Left ventricle myocardium superior (tissue), 1 donor: ENCODE measurements around the gene SHISA4. TPM values are rescaled to one million over a fixed set of nuclear protein-coding genes. Genes with fewer than 3 reads are reported as not detected.
"Not testable (repeated sequence)": the region's sequence is repeated elsewhere in the genome, so short reads cannot be mapped to it uniquely, and the experiment has no call there.

Source experiments
- ATAC-seq: fragments of 200-7000 bp; cut with Tn5 transposase; one replicate; pipeline ENCODE4 v1.9.1; 2020; ENCODE audit warnings: mild to moderate bottlenecking, moderate library complexity
- DNase-seq: peaks from one replicate; pipeline ENCODE4 v3.0.0-alpha.2; 2020
- intact Hi-C: fragments of 100-400 bp; cut with micrococcal nuclease; formaldehyde crosslinking; loops from one replicate; pipeline ENCODE4 v1.11.0; 2022
- long read RNA-seq: library from polyadenylated mRNA; unstranded; transcript quantifications from one replicate; pipeline ENCODE4 v2.0.0, GENCODE V29; 2021
- total RNA-seq: library from RNA; stranded (reverse); fragmentation: NEBNext Ultra II Directional; extraction: Animal tissue kit (Norgen Biotek cat#: 25700); gene quantifications from one replicate; pipeline ENCODE4 v1.2.1, GENCODE V29; 2021
- donor health status: DM: no; HTN: yes; CAD: no; lungs with severe emphysema.

The SHISA4 gene
- total RNA-seq = 129 TPM
- long read RNA-seq, transcript SHISA4-201 (5 exons, 1,341 nt) = major isoform, 47 of 122 reads
- long read RNA-seq, partial matches to known transcripts = 64 of 122 reads
- long read RNA-seq, other reads (novel, unspliced or antisense) = 7 of 122 reads

- DNase-seq = peak; percentile 90
- peak; percentile 80 for ATAC-seq
- intact Hi-C loops = no loop called here
Measured at GRCh38 chr1:201888282-201889089, at the start of gene SHISA4. Gene SHISA4 (plus strand): TSS chr1:201888898. CDS start chr1:201888995, 97 bp downstream.

- ATAC-seq, intact Hi-C loops, DNase-seq: not testable (repeated sequence)
Measured at GRCh38 chr1:201839089-201839488, 49.6 kb upstream of the SHISA4 start.

DNA sequence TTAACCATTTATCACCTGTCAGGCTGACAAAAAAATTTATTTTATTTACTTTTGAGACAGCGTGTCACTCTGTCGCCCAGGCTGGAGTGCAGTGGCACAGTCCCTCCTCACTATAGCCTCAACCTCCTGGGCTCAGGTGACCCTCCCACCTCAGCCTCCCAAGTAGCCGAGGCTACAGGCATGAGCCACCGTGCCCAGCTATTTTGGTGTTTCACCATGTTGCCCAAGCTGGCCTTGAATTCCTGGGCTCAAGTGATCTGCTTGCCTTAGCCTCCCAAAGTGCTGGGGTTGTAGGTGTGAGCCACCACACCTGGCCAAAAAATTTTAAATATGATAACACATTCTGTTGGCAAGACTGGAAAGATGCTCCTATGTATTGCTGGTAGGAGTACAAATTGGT is 48.6 kb upstream of the SHISA4 start:
- DNase-seq (no peak), ATAC-seq (no peak)
- intact Hi-C loops = no loop called here

GRCh38 chr1:201840490-201840889 is 48.2 kb upstream of the SHISA4 start:
- DNase-seq (no peak), ATAC-seq (no peak)
- intact Hi-C loops = no loop called here

DNA sequence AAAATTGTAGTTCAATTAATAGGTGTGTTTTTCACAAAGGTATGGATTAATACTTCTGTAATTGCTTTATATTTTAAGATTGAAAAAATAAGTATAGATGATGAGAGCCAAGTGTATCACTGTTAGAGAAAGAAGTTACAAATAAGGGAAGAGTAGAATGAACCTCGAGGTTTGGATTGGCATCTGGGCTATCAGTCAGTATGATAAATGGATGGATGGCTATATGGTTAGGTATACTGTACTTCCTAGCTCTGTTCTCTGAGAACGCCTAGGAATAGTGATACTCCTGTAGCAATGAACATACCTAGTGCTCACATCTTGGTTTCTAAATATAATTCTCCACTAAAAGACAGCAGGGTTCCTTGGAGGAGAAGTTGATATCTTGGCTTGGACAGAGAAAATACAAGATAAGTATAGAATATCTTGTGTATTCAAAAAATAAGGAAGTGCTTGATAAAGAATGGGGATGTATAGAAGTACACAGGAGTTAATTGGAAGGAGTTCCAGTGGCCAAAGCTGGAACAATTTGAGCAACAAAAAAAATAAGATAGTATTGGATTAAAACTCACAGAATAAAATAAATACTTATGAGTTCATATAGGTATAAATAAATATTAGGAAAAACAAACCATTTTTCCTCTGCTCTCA is 47.3 kb upstream of the SHISA4 start:
- intact Hi-C loops = no loop called here
- DNase-seq (no peak), ATAC-seq (no peak)

- ATAC-seq (no peak), DNase-seq (no peak)
- intact Hi-C loops = no loop called here
Measured at GRCh38 chr1:201842472-201843027, 46.1 kb upstream of the SHISA4 start.

GRCh38 chr1:201845331-201846083 is 43.2 kb upstream of the SHISA4 start:
- intact Hi-C loops = no loop called here
- no peak for ATAC-seq

GRCh38 chr1:201847150-201847549 is 41.5 kb upstream of the SHISA4 start:
- intact Hi-C loops = no loop called here
- DNase-seq (no peak), ATAC-seq (no peak)

More at GRCh38 chr1:201845331-201846083, 43.2 kb upstream of the SHISA4 start:
- no peak for DNase-seq

DNA sequence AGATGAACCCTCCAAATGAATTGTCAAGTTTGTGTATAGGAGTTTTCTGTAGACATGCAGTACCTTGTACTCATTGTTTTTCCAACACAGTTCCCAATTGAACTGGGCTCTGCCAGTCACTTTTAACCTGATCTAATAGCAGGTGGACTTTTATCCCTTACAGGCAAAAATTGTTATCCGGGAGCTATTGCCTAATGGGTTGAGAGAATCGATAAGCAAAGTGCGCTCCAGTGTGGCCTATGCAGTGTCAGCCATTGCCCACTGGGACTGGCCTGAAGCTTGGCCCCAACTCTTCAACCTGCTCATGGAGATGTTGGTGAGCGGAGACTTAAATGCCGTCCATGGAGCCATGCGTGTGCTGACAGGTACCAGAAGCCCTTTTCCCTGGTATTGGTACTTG is 40.5 kb upstream of the SHISA4 start:
- no peak for ATAC-seq
- no peak for DNase-seq
- intact Hi-C loops = no loop called here

GRCh38 chr1:201849372-201850052 is 39.2 kb upstream of the SHISA4 start:
- intact Hi-C loops = no loop called here
- ATAC-seq = peak; percentile 11
- no peak for DNase-seq

DNA sequence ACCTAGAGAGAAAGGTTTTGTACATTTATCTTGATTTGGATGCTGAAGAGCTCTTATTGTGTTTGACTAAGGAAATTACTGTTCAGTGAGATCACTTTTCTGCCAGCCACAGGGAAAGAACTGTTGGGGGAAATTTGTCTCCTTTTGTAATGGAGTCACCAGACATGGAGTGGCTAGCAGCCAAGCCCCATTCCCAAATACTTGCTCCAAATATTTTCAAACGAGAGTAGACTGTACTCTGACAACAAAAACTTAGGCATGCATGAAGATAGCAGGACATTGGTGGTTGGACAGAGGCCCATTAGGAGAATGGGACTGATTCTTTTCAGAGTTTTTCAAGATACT is 38.7 kb upstream of the SHISA4 start:
- intact Hi-C loops = no loop called here
- no peak for DNase-seq
- ATAC-seq = peak; percentile 74

- DNase-seq (no peak), ATAC-seq (no peak)
- intact Hi-C loops = no loop called here
Measured at GRCh38 chr1:201851949-201852348, 36.7 kb upstream of the SHISA4 start.

DNA sequence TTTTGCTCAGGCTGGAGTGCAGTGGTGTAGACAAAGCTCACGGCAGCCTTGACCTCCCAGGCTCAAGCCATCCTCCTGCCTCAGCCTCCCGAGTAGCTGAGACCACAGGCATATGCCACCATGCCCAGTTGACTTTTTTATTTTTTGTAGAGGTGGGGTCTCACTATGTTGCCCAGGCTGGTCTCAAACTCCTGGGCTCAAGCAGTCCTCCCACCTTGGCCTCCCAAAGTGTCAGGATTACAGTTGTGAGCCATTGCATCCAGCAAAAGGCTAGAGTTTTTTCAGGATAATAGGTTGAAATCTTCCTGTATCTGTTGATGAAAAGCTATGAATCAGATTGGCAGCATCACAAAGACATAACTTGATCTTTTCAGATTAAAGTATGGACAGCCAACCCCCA is 32.0 kb upstream of the SHISA4 start:
- DNase-seq, ATAC-seq, intact Hi-C loops: not testable (repeated sequence)

DNA sequence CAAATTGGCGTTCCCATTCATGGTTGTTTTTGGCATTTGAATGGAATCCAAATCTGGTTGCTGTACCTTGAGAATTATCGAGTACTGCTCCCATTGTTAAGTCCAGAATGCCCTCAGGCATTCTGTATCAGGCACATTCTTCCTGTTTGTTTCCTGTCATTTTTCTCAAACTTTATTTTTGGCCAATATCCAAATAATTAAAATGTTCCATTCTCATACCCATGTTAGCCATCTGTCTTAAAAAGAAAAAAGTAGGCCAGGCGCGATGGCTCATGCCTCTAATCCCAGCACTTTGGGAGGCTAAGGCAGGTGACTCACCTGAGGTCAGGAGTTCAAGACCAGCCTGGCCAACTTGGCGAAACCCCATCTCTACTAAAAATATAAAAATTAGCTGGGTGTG is 29.3 kb upstream of the SHISA4 start:
- intact Hi-C loops = no loop called here
- no peak for ATAC-seq
- DNase-seq = no peak

DNA sequence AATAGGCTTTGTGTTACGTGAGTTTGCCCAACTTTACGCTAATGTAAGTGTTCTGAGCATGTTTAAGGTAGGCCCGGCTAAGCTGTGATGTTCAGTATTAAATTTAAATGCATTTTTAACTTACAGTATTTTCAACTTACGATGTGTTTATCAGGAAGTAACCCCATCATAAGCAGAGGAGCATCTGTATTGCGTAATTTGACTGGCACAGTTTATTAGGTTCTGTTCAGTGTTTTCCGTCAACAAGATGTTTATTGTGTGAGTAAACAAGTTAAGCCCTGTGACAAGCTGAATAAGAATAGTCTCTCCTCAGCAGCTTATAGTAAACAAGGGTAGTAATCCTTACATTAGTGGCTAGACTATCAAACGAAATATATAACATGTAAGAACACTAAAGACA is 27.2 kb upstream of the SHISA4 start:
- intact Hi-C loops = no loop called here
- no peak for ATAC-seq

DNA sequence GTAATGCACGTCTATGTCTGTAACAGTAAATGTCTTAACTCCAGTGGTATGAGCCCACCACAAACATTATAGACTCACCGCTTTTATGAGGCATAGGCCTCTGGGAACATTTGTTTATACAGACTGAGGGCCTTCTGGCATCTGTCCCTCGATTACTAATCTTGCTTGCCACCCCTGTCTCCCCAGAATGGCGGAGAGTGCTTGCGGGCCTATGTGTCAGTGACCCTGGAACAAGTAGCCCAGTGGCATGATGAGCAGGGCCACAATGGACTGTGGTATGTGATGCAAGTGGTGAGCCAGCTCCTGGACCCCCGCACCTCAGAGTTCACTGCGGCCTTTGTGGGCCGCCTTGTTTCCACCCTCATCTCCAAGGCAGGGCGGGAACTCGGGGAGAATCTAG is 18.3 kb upstream of the SHISA4 start:
- no peak for DNase-seq
- no peak for ATAC-seq
- intact Hi-C loops = no loop called here

More for the DNA sequence above, 27.2 kb upstream of the SHISA4 start:
- DNase-seq = no peak

- intact Hi-C loops = no loop called here
- DNase-seq (no peak), ATAC-seq (no peak)
Measured at GRCh38 chr1:201874672-201875071, 14.0 kb upstream of the SHISA4 start.

DNA sequence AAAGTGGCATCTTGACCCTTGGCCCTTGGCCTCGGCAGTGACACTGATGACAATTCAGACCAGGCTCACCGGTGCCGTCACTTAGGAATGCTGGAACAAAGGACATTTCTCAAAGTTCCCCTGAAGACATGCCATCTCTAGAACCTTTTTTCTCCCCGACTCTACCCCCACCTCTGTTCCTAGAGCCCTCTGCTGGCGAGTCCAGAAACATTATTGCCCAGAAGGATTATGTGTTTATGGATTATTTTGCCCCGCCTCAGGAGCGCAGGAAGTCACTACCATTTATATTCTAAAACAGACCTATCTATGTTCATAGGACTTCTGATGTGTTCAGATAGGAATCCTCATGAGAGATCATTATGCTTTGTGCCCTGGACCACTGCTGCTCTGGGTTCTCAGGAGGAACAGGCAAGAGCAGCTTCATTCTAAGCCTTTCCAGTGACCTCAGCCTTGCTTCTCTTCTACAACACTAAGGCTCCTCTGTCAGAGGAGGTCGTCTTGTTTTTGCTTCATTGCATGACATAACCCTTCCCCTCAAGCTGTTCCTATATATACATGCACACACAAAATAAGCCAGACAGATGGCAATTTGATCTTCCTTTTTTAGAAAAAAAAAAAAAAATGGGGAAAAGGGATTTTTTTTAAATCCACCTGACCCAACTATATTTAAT is 12.4 kb upstream of the SHISA4 start:
- DNase-seq (no peak), ATAC-seq (no peak)
- intact Hi-C loops = no loop called here
